Mesendoderm (in vitro differentiated cells): Measurements from ENCODE around the gene RSU1. TPM values are rescaled to one million over a fixed set of nuclear protein-coding genes. Genes with fewer than 3 reads are reported as not detected.

Experiments used
- DNase-seq: peaks from one replicate; pipeline ENCODE4 v3.0.0; 2013
- H2AK5ac ChIP-seq: 2 replicates; pipeline ENCODE4 v1.6.1; 2013; ENCODE audit warnings: low read length, inconsistent platforms
- H2BK120ac ChIP-seq: 2 replicates; pipeline ENCODE4 v1.6.1; 2013; ENCODE audit warnings: low read depth, mild to moderate bottlenecking, low read length, moderate library complexity, mixed read lengths
- H2BK15ac ChIP-seq: replicated peaks from 2 replicates; pipeline ENCODE4 v1.6.1; 2013; ENCODE audit warnings: low read depth, mild to moderate bottlenecking, moderate library complexity
- H2BK5ac ChIP-seq: 2 replicates; pipeline ENCODE4 v1.6.1; 2013; ENCODE audit warnings: low read length, inconsistent platforms
- H3K18ac ChIP-seq: 2 replicates; pipeline ENCODE4 v1.6.1; 2013; ENCODE audit warnings: mild to moderate bottlenecking, low read length, mixed read lengths
- H3K23ac ChIP-seq: one replicate; pipeline ENCODE4 v1.6.1; 2013; ENCODE audit warnings: low read length
- H3K27ac ChIP-seq: 2 replicates; pipeline ENCODE4 v1.5.1; 2013; ENCODE audit warnings: low read depth, mild to moderate bottlenecking, inconsistent platforms, low read length, moderate library complexity
- H3K27me3 ChIP-seq: 2 replicates; pipeline ENCODE4 v1.6.1; 2013; ENCODE audit warnings: low read length, control low read depth, mild to moderate bottlenecking, inconsistent platforms; ENCODE audit not compliant: insufficient read depth, poor library complexity
- H3K36me3 ChIP-seq: 2 replicates; pipeline ENCODE4 v1.6.1; 2013; ENCODE audit warnings: low read length, inconsistent platforms; ENCODE audit not compliant: control insufficient read depth, insufficient read depth
- H3K4ac ChIP-seq: one replicate; pipeline ENCODE4 v1.6.1; 2013; ENCODE audit warnings: low read depth, mild to moderate bottlenecking, low read length, moderate library complexity
- H3K4me1 ChIP-seq: 2 replicates; pipeline ENCODE4 v1.6.1; 2013; ENCODE audit warnings: low read depth, low read length, inconsistent platforms; ENCODE audit not compliant: control insufficient read depth
- H3K4me2 ChIP-seq: 2 replicates; pipeline ENCODE4 v1.6.1; 2013; ENCODE audit warnings: low read length
- H3K4me3 ChIP-seq: 2 replicates; pipeline ENCODE4 v1.5.1; 2013; ENCODE audit warnings: mild to moderate bottlenecking, low read length
- H3K56ac ChIP-seq: one replicate; pipeline ENCODE4 v1.6.1; 2013; ENCODE audit warnings: low read length
- H3K79me1 ChIP-seq: 2 replicates; pipeline ENCODE4 v1.6.1; 2013; ENCODE audit warnings: low read length, inconsistent platforms
- H3K79me2 ChIP-seq: 2 replicates; pipeline ENCODE4 v1.6.1; 2013; ENCODE audit warnings: mild to moderate bottlenecking, low read length; ENCODE audit not compliant: control insufficient read depth, insufficient read depth
- H3K9ac ChIP-seq: 2 replicates; pipeline ENCODE4 v1.6.1; 2013; ENCODE audit warnings: low read length, inconsistent platforms
- H4K5ac ChIP-seq: one replicate; pipeline ENCODE4 v1.6.1; 2013; ENCODE audit warnings: low read length
- H4K8ac ChIP-seq: one replicate; pipeline ENCODE4 v1.6.1; 2013; ENCODE audit warnings: low read depth, mild to moderate bottlenecking, control low read depth, low read length, moderate library complexity
- WGBS: extraction: QIAGEN DNeasy Blood & Tissue Kit; methylation state at CpG from one replicate; pipeline ENCODE4 v1.1.7; 2013; ENCODE audit warnings: low lambda C conversion rate, missing lambda C conversion rate; ENCODE audit not compliant: insufficient coverage; ENCODE audit errors: extremely low coverage; 5-methylcytosine and 5-hydroxymethylcytosine counted together
- polyA plus RNA-seq, 2 experiments: library from polyadenylated mRNA; stranded (reverse); fragments of 200-250 nt; gene quantifications; one replicate each; pipeline ENCODE4 v1.2.3, GENCODE V29; 2013

Gene RSU1
- polyA plus RNA-seq (2013, experiment 1 of 2) = 98.5 TPM
- polyA plus RNA-seq (2013, experiment 2 of 2) = 104 TPM

DNA sequence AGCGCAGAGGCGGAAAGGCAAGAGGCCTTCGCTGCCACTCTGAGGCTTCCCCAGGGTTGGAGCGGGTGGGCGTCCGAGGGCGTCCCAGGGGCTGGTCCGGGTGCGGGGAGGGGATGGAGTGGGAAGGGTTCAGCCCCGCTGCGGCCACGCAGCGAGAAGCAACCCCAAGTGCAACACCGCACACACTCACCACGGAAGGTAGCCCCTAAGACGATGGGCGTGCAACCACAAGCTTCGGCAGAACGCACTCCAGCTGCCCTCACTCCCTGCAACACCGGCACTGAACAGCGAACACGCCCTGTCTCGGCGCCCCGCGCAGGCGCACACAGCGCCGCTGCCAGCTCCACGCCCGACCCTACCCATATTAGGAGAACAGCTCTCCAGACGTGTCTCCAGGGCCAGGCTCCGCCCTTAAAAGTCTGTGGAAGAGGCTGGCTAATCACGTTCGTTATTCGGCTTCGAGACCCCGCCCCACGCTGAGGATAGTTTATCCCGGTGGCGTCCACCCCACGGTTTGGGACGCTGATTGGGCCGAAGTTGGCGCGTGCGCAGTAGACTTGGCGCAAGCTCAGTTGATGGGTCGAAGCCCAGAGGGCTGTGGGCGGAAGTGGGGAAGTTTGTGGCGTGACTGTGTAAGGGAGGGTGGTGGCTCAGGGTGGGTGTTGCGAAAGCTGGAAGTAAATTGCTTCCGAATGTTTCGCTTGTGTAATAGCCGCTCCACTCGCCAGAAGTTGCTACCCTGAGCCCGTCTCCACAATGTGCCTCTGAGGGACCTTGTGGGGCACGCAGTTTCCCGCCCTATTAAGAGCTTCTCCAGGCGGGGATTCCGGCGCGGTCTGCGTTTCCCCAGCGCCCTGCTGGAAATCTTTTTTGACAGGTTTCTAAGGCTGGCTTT lies at the start of gene RSU1:
Gene RSU1 (minus strand): TSS at position 300 of the 895 bp plus-strand sequence. CDS start 343 bp downstream, outside the sequence.
- Histone ChIP-seq H3K36me3 (no peaks in the 10 kb centered on the region), H3K18ac (peak within 1 kb of the TSS; percentile 69), H3K4me2 (peak within 1 kb of the TSS; percentile 98), H3K4me3 (peak within 1 kb of the TSS; percentile 98), H3K4me1 (peaks cover 1% of the 10 kb centered on the region), H3K79me1 (peaks cover 13% of the 10 kb centered on the region), H2BK5ac (no peak within 1 kb of the TSS), H3K79me2 (peaks cover 13% of the 10 kb centered on the region), H4K5ac (no peak within 1 kb of the TSS), H3K23ac (peak within 1 kb of the TSS; percentile 53), H2BK120ac (no peak within 1 kb of the TSS), H2AK5ac (no peak within 1 kb of the TSS), H3K4ac (peak within 1 kb of the TSS; percentile 56), H3K56ac (peak within 1 kb of the TSS; percentile 99), H4K8ac (no peak within 1 kb of the TSS), H3K9ac (peak within 1 kb of the TSS; percentile 95), H3K27me3 (no peaks in the 10 kb centered on the region), H3K27ac (peak within 1 kb of the TSS; percentile 67), H2BK15ac (no peak within 1 kb of the TSS)
- DNase-seq = peak; percentile 100
- no CpG with 5 or more reads among the region's 65 CpGs for WGBS

DNA sequence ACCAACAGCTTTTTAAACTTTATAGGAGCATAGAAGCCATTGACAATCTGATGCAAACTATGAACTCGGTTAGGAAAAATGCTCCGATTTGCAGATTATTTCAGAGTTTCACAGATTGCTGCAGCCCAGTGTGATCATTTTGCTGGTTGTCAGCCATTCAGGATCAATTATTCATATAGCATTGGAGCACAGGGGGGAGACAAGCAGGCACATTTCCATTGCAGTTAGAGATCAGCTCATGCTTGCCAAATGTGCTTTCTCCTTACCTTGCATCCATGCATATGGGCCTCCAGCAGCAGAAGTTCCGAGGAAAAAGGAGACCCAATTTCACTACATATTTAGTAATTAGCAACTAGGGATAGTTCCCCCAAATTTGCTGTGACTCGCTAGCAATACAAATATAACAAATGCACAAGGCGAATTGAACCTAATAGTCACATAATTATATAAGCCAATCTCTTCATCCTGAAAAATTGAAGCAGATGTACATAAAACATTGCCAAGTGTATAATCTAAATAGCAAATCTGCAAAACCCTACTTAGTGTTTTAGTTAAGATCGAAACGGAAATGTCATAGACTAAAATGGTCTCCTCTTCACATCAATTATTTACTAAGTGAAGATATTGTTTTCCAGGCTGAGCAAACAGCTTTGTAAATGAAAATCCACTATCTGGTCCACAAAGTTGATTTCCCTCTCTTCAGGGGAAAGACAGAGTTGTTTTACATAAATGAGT lies 49.5 kb upstream of the RSU1 start:
- Histone ChIP-seq H3K4ac (no peak overlapping the region), H3K4me3 (no peak overlapping the region), H2BK5ac (no peak overlapping the region), H3K79me2 (no peaks in the 10 kb centered on the region), H2BK15ac (no peak overlapping the region), H3K4me2 (no peak overlapping the region), H3K4me1 (no peaks in the 10 kb centered on the region), H3K9ac (no peak overlapping the region), H3K27ac (no peak overlapping the region), H2BK120ac (no peak overlapping the region), H3K23ac (no peak overlapping the region), H3K79me1 (no peaks in the 10 kb centered on the region), H4K8ac (no peak overlapping the region), H3K56ac (no peak overlapping the region), H3K27me3 (no peaks in the 10 kb centered on the region), H3K36me3 (no peaks in the 10 kb centered on the region), H2AK5ac (no peak overlapping the region), H3K18ac (no peak overlapping the region), H4K5ac (no peak overlapping the region)
- no CpG with 5 or more reads among the region's 7 CpGs for WGBS
- DNase-seq = no peak

- Histone ChIP-seq H3K79me1 (no peaks in the 10 kb centered on the region), H2BK15ac (no peak overlapping the region), H3K56ac (no peak overlapping the region), H4K5ac (no peak overlapping the region), H3K27ac (no peak overlapping the region), H3K27me3 (no peaks in the 10 kb centered on the region), H2AK5ac (no peak overlapping the region), H3K4me2 (no peak overlapping the region), H3K4me1 (no peaks in the 10 kb centered on the region), H2BK120ac (no peak overlapping the region), H3K18ac (no peak overlapping the region), H3K23ac (no peak overlapping the region), H3K4me3 (no peak overlapping the region), H3K9ac (no peak overlapping the region), H3K36me3 (no peaks in the 10 kb centered on the region), H3K79me2 (no peaks in the 10 kb centered on the region), H4K8ac (no peak overlapping the region), H3K4ac (no peak overlapping the region), H2BK5ac (no peak overlapping the region)
- no peak for DNase-seq
- WGBS = no CpG with 5 or more reads among the region's 7 CpGs
Measured at GRCh38 chr10:16865766-16866165, 48.5 kb upstream of the RSU1 start.

GRCh38 chr10:16863766-16864165 lies 46.5 kb upstream of the RSU1 start:
- H3K56ac ChIP-seq = no peak overlapping the region
- no peak overlapping the region for H2BK15ac ChIP-seq
- no peak overlapping the region for H3K4me2 ChIP-seq
- H3K4me3 ChIP-seq = no peak overlapping the region
- no peak overlapping the region for H3K18ac ChIP-seq
- H3K4me1 ChIP-seq = no peaks in the 10 kb centered on the region
- no peak overlapping the region for H3K27ac ChIP-seq
- no peaks in the 10 kb centered on the region for H3K27me3 ChIP-seq
- no peaks in the 10 kb centered on the region for H3K79me1 ChIP-seq
- H3K9ac ChIP-seq = no peak overlapping the region
- no peak overlapping the region for H4K8ac ChIP-seq
- WGBS = no CpG with 5 or more reads among the region's 2 CpGs
- no peak overlapping the region for H4K5ac ChIP-seq
- no peak for DNase-seq
- H3K79me2 ChIP-seq = no peaks in the 10 kb centered on the region
- no peak overlapping the region for H2AK5ac ChIP-seq
- H3K4ac ChIP-seq = no peak overlapping the region
- no peak overlapping the region for H2BK120ac ChIP-seq
- no peak overlapping the region for H3K23ac ChIP-seq
- H2BK5ac ChIP-seq = no peak overlapping the region
- no peaks in the 10 kb centered on the region for H3K36me3 ChIP-seq

DNA sequence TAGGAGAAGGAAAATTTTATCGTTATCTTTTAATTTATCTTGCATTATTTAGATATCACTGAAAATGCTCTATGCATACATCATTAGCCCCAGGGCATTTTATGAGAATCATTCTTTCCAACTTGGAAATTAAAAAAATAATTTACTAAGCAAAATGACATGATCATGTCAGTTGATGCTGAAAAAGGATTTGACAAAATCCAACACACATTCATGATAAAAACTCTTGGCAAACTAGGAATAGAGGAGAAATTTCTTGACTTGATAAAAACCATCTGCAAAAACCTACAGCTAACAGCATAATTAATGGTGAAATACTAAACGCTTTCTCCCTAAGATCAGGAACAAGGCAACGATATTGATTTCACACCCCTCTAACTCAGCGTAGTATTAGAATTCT lies 40.2 kb upstream of the RSU1 start:
- no peak overlapping the region for H3K23ac ChIP-seq
- no peak overlapping the region for H4K5ac ChIP-seq
- no peak overlapping the region for H3K4ac ChIP-seq
- H2BK15ac ChIP-seq = no peak overlapping the region
- no peaks in the 10 kb centered on the region for H3K79me1 ChIP-seq
- no peak overlapping the region for H2BK5ac ChIP-seq
- no peak overlapping the region for H4K8ac ChIP-seq
- DNase-seq = no peak
- no peaks in the 10 kb centered on the region for H3K79me2 ChIP-seq
- H3K27me3 ChIP-seq = no peaks in the 10 kb centered on the region
- no peaks in the 10 kb centered on the region for H3K36me3 ChIP-seq
- WGBS = no CpG with 5 or more reads among the region's 4 CpGs
- H3K4me3 ChIP-seq = no peak overlapping the region
- H3K4me1 ChIP-seq = no peaks in the 10 kb centered on the region
- H3K9ac ChIP-seq = no peak overlapping the region
- H3K18ac ChIP-seq = no peak overlapping the region
- no peak overlapping the region for H3K56ac ChIP-seq
- H2BK120ac ChIP-seq = no peak overlapping the region
- no peak overlapping the region for H3K4me2 ChIP-seq
- no peak overlapping the region for H3K27ac ChIP-seq
- no peak overlapping the region for H2AK5ac ChIP-seq
